ENCODE results near the gene SIAH2. TPM values are rescaled to one million over a fixed set of nuclear protein-coding genes. Genes with fewer than 3 reads are reported as not detected.

Gene SIAH2
- total RNA-seq, 1 experiment from 2014 or later, result 24.0 TPM

GRCh38 chr3:150800722-150801121 lies 37.8 kb upstream of the SIAH2 start:
- ATAC-seq (no peak), DNase-seq (ENCODE audit: low read depth, low spot score) (no peak)
- CTCF ChIA-PET, result no interaction called here
- intact Hi-C loops (cut with micrococcal nuclease; ENCODE audit: unreplicated experiment), result no loop called here
- Histone ChIP-seq H3K9me3 (ENCODE audit: control insufficient read depth, insufficient read depth, low read depth, low read length) (no peaks in the 10 kb centered on the region), H3K27ac (ENCODE audit: low read length) (no peak overlapping the region), H3K36me3 (ENCODE audit: control insufficient read depth, insufficient read depth, low read length) (no peaks in the 10 kb centered on the region), H3K4me1 (ENCODE audit: control insufficient read depth, insufficient read depth, low read length) (no peaks in the 10 kb centered on the region), H3K27me3 (ENCODE audit: control insufficient read depth, insufficient read depth, low read length) (peaks cover 18% of the 10 kb centered on the region), H3K4me3 (ENCODE audit: low read depth in 2 of 2, low read length in 2 of 2) (no peak overlapping the region)
- TF ChIP-seq SIN3A (IDR thresholded peaks at IDR 0.05; ENCODE audit: borderline replicate concordance, insufficient read depth, low read depth, low read length) (no peak), CTCF (IDR thresholded peaks at IDR 0.05) (no peak), POLR2AphosphoS5 (IDR thresholded peaks at IDR 0.05; ENCODE audit: low read depth, low read length) (no peak), REST (IDR thresholded peaks at IDR 0.05; ENCODE audit: insufficient read depth in 1 of 2, low read depth in 2 of 2, low read length in 1 of 2) (no peak)
- POLR2A ChIA-PET, result no interaction called here
- no TSS peak for BruUV-seq (replicated peaks)
- in situ Hi-C loops (cut with HindIII; ENCODE audit: low pct_unique_long_range_greater_than_20kb, low sequenced_read_pairs), result no loop called here

- Histone ChIP-seq H3K9me3 (ENCODE audit: control insufficient read depth, insufficient read depth, low read depth, low read length) (no peaks in the 10 kb centered on the region), H3K4me3 (ENCODE audit: low read depth in 2 of 2, low read length in 2 of 2) (no peak overlapping the region), H3K4me1 (ENCODE audit: control insufficient read depth, insufficient read depth, low read length) (no peaks in the 10 kb centered on the region), H3K27me3 (ENCODE audit: control insufficient read depth, insufficient read depth, low read length) (peaks cover 9% of the 10 kb centered on the region), H3K27ac (ENCODE audit: low read length) (no peak overlapping the region), H3K36me3 (ENCODE audit: control insufficient read depth, insufficient read depth, low read length) (no peaks in the 10 kb centered on the region)
- intact Hi-C loops (cut with micrococcal nuclease; ENCODE audit: unreplicated experiment) (no loop called here), in situ Hi-C loops (cut with HindIII; ENCODE audit: low pct_unique_long_range_greater_than_20kb, low sequenced_read_pairs) (no loop called here)
- TF ChIP-seq TCF7L2 (IDR thresholded peaks at IDR 0.05; ENCODE audit: low read depth, low read length) (peak; percentile 51; the same call in 1 of the 2 replicates), CTCF (IDR thresholded peaks at IDR 0.05) (no peak)
- DNase-seq (ENCODE audit: low read depth, low spot score), result no peak
- no TSS peak for BruUV-seq (replicated peaks)
- peak; percentile 78 for ATAC-seq
- ChIA-PET CTCF (no interaction called here), POLR2A (no interaction called here)
Measured at GRCh38 chr3:150798122-150798618, 35.2 kb upstream of the SIAH2 start.

GRCh38 chr3:150797155-150797554 lies 34.2 kb upstream of the SIAH2 start:
- ATAC-seq (no peak), DNase-seq (ENCODE audit: low read depth, low spot score) (no peak)

More at GRCh38 chr3:150797155-150797554, 34.2 kb upstream of the SIAH2 start:
- BruUV-seq (replicated peaks), result no TSS peak
- CTCF ChIA-PET, result no interaction called here
- Histone ChIP-seq H3K27me3 (ENCODE audit: control insufficient read depth, insufficient read depth, low read length) (peaks cover 9% of the 10 kb centered on the region), H3K27ac (ENCODE audit: low read length) (no peak overlapping the region), H3K4me3 (ENCODE audit: low read depth in 2 of 2, low read length in 2 of 2) (no peak overlapping the region), H3K9me3 (ENCODE audit: control insufficient read depth, insufficient read depth, low read depth, low read length) (no peaks in the 10 kb centered on the region), H3K4me1 (ENCODE audit: control insufficient read depth, insufficient read depth, low read length) (no peaks in the 10 kb centered on the region), H3K36me3 (ENCODE audit: control insufficient read depth, insufficient read depth, low read length) (no peaks in the 10 kb centered on the region)
- POLR2A ChIA-PET, result no interaction called here
- in situ Hi-C loops (cut with HindIII; ENCODE audit: low pct_unique_long_range_greater_than_20kb, low sequenced_read_pairs) (no loop called here), intact Hi-C loops (cut with micrococcal nuclease; ENCODE audit: unreplicated experiment) (no loop called here)
- TF ChIP-seq POLR2AphosphoS5 (IDR thresholded peaks at IDR 0.05; ENCODE audit: low read depth, low read length) (no peak), CTCF (IDR thresholded peaks at IDR 0.05) (no peak), SIN3A (IDR thresholded peaks at IDR 0.05; ENCODE audit: borderline replicate concordance, insufficient read depth, low read depth, low read length) (no peak), REST (IDR thresholded peaks at IDR 0.05; ENCODE audit: insufficient read depth in 1 of 2, low read depth in 2 of 2, low read length in 1 of 2) (no peak)
